ENCODE data around the gene ANKRD7.

ANKRD7 gene

GRCh38 chr7:118224521-118224920 is at the start of gene ANKRD7:
TSS of gene ANKRD7 (plus strand) at chr7:118224704. CDS start at chr7:118224831, 127 bp downstream.
- no peak within 1 kb of the TSS for H3K4me2 ChIP-seq (ENCODE audit: low read length)
- H3K27ac ChIP-seq (ENCODE audit: low read length) = no peak within 1 kb of the TSS
- H3K27me3 ChIP-seq (ENCODE audit: low read depth, low read length) = no peaks in the 10 kb centered on the region
- H3K79me2 ChIP-seq (ENCODE audit: low read length) = no peaks in the 10 kb centered on the region
- no peaks in the 10 kb centered on the region for H3K9me3 ChIP-seq (ENCODE audit: insufficient read depth, low read length)
- TF ChIP-seq EZH2phosphoT487 (IDR thresholded peaks at IDR 0.05; ENCODE audit: low read depth) = no peak
- TF ChIP-seq CTCF (IDR thresholded peaks at IDR 0.05; ENCODE audit: low read depth, low read length) = no peak
- H3K4me1 ChIP-seq (ENCODE audit: low read length) = peaks cover 6% of the 10 kb centered on the region; the same call in 1 of the 2 replicates
- H2AFZ ChIP-seq (ENCODE audit: low read depth, low read length) = no peak within 1 kb of the TSS
- H3K4me3 ChIP-seq (ENCODE audit: low read length) = no peak within 1 kb of the TSS
- no peaks in the 10 kb centered on the region for H3K36me3 ChIP-seq (replicated peaks; ENCODE audit: low read depth, low read length)
- H3K9ac ChIP-seq (ENCODE audit: low read length) = no peak within 1 kb of the TSS
- no peaks in the 10 kb centered on the region for H4K20me1 ChIP-seq (ENCODE audit: insufficient read depth, low read length)

GRCh38 chr7:118175740-118176139 is 48.8 kb upstream of the ANKRD7 start:
- Histone ChIP-seq H3K4me3 (ENCODE audit: low read length) (no peak overlapping the region), H3K27ac (ENCODE audit: low read length) (no peak overlapping the region)
- no peak for TF ChIP-seq EZH2phosphoT487 (IDR thresholded peaks at IDR 0.05; ENCODE audit: low read depth)
- TF ChIP-seq CTCF (IDR thresholded peaks at IDR 0.05; ENCODE audit: low read depth, low read length) = no peak

GRCh38 chr7:118179191-118179590 is 45.3 kb upstream of the ANKRD7 start:
- Histone ChIP-seq H4K20me1 (ENCODE audit: insufficient read depth, low read length) (no peaks in the 10 kb centered on the region), H3K27ac (ENCODE audit: low read length) (no peak overlapping the region), H3K4me1 (ENCODE audit: low read length) (peaks cover 15% of the 10 kb centered on the region), H2AFZ (ENCODE audit: low read depth, low read length) (no peak overlapping the region), H3K9me3 (ENCODE audit: insufficient read depth, low read length) (no peaks in the 10 kb centered on the region), H3K79me2 (ENCODE audit: low read length) (peaks cover 17% of the 10 kb centered on the region), H3K4me2 (ENCODE audit: low read length) (no peak overlapping the region), H3K9ac (ENCODE audit: low read length) (no peak overlapping the region), H3K36me3 (replicated peaks; ENCODE audit: low read depth, low read length) (no peaks in the 10 kb centered on the region), H3K27me3 (ENCODE audit: low read depth, low read length) (no peaks in the 10 kb centered on the region), H3K4me3 (ENCODE audit: low read length) (no peak overlapping the region)
- TF ChIP-seq EZH2phosphoT487 (IDR thresholded peaks at IDR 0.05; ENCODE audit: low read depth) (no peak), CTCF (IDR thresholded peaks at IDR 0.05; ENCODE audit: low read depth, low read length) (no peak)

More at GRCh38 chr7:118175740-118176139, 48.8 kb upstream of the ANKRD7 start:
- no peaks in the 10 kb centered on the region for H3K36me3 ChIP-seq (replicated peaks; ENCODE audit: low read depth, low read length)
- H3K9me3 ChIP-seq (ENCODE audit: insufficient read depth, low read length) = no peaks in the 10 kb centered on the region
- H4K20me1 ChIP-seq (ENCODE audit: insufficient read depth, low read length) = no peaks in the 10 kb centered on the region
- H3K9ac ChIP-seq (ENCODE audit: low read length) = no peak overlapping the region
- H2AFZ ChIP-seq (ENCODE audit: low read depth, low read length) = no peak overlapping the region
- H3K27me3 ChIP-seq (ENCODE audit: low read depth, low read length) = no peaks in the 10 kb centered on the region
- peaks cover 9% of the 10 kb centered on the region; the same call in 1 of the 2 replicates for H3K4me1 ChIP-seq (ENCODE audit: low read length)
- no peaks in the 10 kb centered on the region for H3K79me2 ChIP-seq (ENCODE audit: low read length)
- no peak overlapping the region for H3K4me2 ChIP-seq (ENCODE audit: low read length)

- H3K4me2 ChIP-seq (ENCODE audit: low read length) = peak overlapping the region; percentile 94
- peaks cover 54% of the 10 kb centered on the region for H3K79me2 ChIP-seq (ENCODE audit: low read length)
- H2AFZ ChIP-seq (ENCODE audit: low read depth, low read length) = no peak overlapping the region; the same call in 1 of the 2 replicates
- TF ChIP-seq CTCF (IDR thresholded peaks at IDR 0.05; ENCODE audit: low read depth, low read length) (no peak), EZH2phosphoT487 (IDR thresholded peaks at IDR 0.05; ENCODE audit: low read depth) (no peak)
- peaks cover 7% of the 10 kb centered on the region for H4K20me1 ChIP-seq (ENCODE audit: insufficient read depth, low read length)
- H3K9me3 ChIP-seq (ENCODE audit: insufficient read depth, low read length) = no peaks in the 10 kb centered on the region
- peak overlapping the region; percentile 86 for H3K4me3 ChIP-seq (ENCODE audit: low read length)
- H3K27ac ChIP-seq (ENCODE audit: low read length) = peak overlapping the region; percentile 79
- H3K27me3 ChIP-seq (ENCODE audit: low read depth, low read length) = no peaks in the 10 kb centered on the region
- H3K4me1 ChIP-seq (ENCODE audit: low read length) = peaks cover 33% of the 10 kb centered on the region
- peaks cover 22% of the 10 kb centered on the region for H3K36me3 ChIP-seq (replicated peaks; ENCODE audit: low read depth, low read length)
- peak overlapping the region; percentile 98 for H3K9ac ChIP-seq (ENCODE audit: low read length)
Measured at GRCh38 chr7:118182593-118183427, 41.7 kb upstream of the ANKRD7 start.
